KMS-11 (cell line): ENCODE data around the gene DNASE1L2.
A peak's percentile ranks its signal among the peaks of the same experiment; 100 is the strongest.

Experiments used
- H2AFZ ChIP-seq: fragments of 200-600 bp; sonication (generic); 2 replicates; pipeline ENCODE4 v1.6.1; 2016; ENCODE audit warnings: antibody characterized with exemption, mixed run types, low read depth
- H3K27ac ChIP-seq: fragments of 200-600 bp; sonication (generic); 2 replicates; pipeline ENCODE4 v1.6.1; 2016; ENCODE audit warnings: mild to moderate bottlenecking, mixed run types
- H3K27me3 ChIP-seq: fragments of 200-600 bp; sonication (generic); 2 replicates; pipeline ENCODE4 v1.6.1; 2017; ENCODE audit warnings: mild to moderate bottlenecking, low read depth, mixed run types, moderate library complexity; ENCODE audit not compliant: insufficient read depth
- H3K36me3 ChIP-seq: fragments of 200-600 bp; sonication (generic); 2 replicates; pipeline ENCODE4 v1.6.1; 2017; ENCODE audit warnings: mild to moderate bottlenecking, mixed run types; ENCODE audit not compliant: insufficient read depth
- H3K4me1 ChIP-seq: fragments of 200-600 bp; sonication (generic); 2 replicates; pipeline ENCODE4 v1.6.1; 2016; ENCODE audit warnings: mild to moderate bottlenecking, low read depth, mixed run types; ENCODE audit not compliant: poor library complexity, severe bottlenecking
- H3K4me2 ChIP-seq: fragments of 200-600 bp; sonication (generic); 2 replicates; pipeline ENCODE4 v1.7.0; 2016; ENCODE audit warnings: mild to moderate bottlenecking, mixed run types
- H3K4me3 ChIP-seq: fragments of 200-600 bp; sonication (generic); IDR thresholded peaks from 2 replicates; pipeline ENCODE4 v1.6.1; 2017; ENCODE audit warnings: low read depth, low read length, mixed read lengths; ENCODE audit not compliant: insufficient read depth
- H3K79me2 ChIP-seq: fragments of 200-600 bp; sonication (generic); 2 replicates; pipeline ENCODE4 v1.6.1; 2016; ENCODE audit warnings: low read depth, mixed run types; ENCODE audit not compliant: insufficient read depth
- H3K9ac ChIP-seq: fragments of 200-600 bp; sonication (generic); 2 replicates; pipeline ENCODE4 v1.6.1; 2016; ENCODE audit warnings: mild to moderate bottlenecking, mixed run types
- H4K20me1 ChIP-seq: fragments of 200-600 bp; sonication (generic); 2 replicates; pipeline ENCODE4 v1.6.1; 2016; ENCODE audit warnings: mild to moderate bottlenecking, mixed run types; ENCODE audit not compliant: insufficient read depth
- TF ChIP-seq, protein P1 (sequence below): fragments of 200-600 bp; sonication (generic); conservative IDR thresholded peaks from 2 replicates; pipeline ENCODE4 v1.6.1; 2017; ENCODE audit warnings: low read depth, mild to moderate bottlenecking, antibody characterized with exemption, low read length, moderate library complexity, mixed read lengths

Gene DNASE1L2

DNA sequence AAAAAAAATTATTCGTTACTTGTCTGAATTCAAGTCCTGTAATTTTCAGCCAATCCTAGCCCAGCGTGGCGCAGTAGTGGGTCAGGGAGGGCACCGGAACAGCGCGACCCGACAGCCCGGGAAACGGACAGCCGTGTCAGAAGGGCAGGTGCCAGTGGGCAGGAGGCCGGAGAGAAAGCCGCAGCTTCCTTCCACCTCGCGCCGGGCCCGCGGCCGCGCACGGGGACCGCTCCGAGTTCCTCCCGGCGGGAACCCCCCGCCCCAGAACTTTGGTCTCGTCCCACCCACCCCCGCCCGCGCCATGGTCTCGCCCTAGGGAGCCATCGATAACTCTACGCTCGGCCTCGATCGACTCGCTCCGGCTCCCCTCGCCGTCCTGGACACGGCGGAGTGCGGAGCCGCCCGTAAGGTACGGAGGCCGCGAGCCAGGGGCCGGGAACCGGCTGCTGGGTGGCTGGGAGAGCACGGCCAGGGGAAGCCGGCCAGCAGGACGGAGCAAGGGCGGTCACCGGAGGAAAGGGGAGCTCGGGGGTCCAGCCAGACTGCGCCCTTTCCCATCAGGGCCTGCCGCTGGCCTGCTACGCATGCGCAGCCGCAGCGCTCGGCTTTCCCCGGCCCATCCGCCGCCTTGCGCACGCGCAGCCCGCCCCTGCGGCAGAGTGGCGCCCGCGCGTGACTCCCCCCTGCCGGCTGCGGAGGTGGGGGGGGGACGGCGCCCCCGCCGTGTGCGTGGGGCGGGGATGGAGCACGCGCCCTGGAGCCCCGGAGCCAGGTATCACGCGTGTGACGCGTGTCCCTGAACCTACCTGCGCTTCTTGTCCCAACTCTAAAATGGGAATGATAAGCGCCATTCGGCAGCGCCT, 30.9 kb upstream of the DNASE1L2 start, which contains the start of gene MLST8:
TSS of gene MLST8 (plus strand) at position 351 of the 863 bp plus-strand sequence. CDS start 632 bp downstream, outside the sequence.
- peak within 1 kb of the TSS; percentile 87 for H3K9ac ChIP-seq
- peak within 1 kb of the TSS; percentile 98 for H3K4me2 ChIP-seq
- H3K36me3 ChIP-seq = no peaks in the 10 kb centered on the region
- TF ChIP-seq, protein P1, sequence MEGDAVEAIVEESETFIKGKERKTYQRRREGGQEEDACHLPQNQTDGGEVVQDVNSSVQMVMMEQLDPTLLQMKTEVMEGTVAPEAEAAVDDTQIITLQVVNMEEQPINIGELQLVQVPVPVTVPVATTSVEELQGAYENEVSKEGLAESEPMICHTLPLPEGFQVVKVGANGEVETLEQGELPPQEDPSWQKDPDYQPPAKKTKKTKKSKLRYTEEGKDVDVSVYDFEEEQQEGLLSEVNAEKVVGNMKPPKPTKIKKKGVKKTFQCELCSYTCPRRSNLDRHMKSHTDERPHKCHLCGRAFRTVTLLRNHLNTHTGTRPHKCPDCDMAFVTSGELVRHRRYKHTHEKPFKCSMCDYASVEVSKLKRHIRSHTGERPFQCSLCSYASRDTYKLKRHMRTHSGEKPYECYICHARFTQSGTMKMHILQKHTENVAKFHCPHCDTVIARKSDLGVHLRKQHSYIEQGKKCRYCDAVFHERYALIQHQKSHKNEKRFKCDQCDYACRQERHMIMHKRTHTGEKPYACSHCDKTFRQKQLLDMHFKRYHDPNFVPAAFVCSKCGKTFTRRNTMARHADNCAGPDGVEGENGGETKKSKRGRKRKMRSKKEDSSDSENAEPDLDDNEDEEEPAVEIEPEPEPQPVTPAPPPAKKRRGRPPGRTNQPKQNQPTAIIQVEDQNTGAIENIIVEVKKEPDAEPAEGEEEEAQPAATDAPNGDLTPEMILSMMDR = no peak
- H3K79me2 ChIP-seq = peaks cover 7% of the 10 kb centered on the region
- H3K4me3 ChIP-seq = no peak within 1 kb of the TSS
- peaks cover 14% of the 10 kb centered on the region; the same call in 1 of the 2 replicates for H3K27me3 ChIP-seq
- peak within 1 kb of the TSS; percentile 67 for H3K27ac ChIP-seq
- peaks cover 15% of the 10 kb centered on the region for H3K4me1 ChIP-seq
- H4K20me1 ChIP-seq = no peaks in the 10 kb centered on the region
- H2AFZ ChIP-seq = peak within 1 kb of the TSS; percentile 91

DNA sequence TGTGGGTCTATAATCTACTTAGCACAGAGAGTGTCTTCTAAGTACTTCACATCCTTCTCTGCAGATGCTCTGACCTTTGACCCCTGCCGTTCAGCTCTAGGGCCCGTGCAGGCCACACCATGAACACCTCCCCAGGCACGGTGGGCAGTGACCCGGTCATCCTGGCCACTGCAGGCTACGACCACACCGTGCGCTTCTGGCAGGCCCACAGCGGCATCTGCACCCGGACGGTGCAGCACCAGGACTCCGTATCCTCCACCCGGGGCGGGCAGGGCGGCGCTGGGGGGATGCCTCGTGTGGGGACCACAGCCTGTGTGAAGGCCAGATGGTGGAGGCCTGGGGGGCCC, 30.3 kb upstream of the DNASE1L2 start:
- TF ChIP-seq, protein P1 = no peak
- H3K4me1 ChIP-seq = peaks cover 15% of the 10 kb centered on the region
- peaks cover 7% of the 10 kb centered on the region for H3K79me2 ChIP-seq
- peak overlapping the region; percentile 91 for H2AFZ ChIP-seq
- H3K27me3 ChIP-seq = peaks cover 10% of the 10 kb centered on the region; the same call in 1 of the 2 replicates
- peak overlapping the region; percentile 87; the same call in 1 of the 2 replicates for H3K9ac ChIP-seq
- H3K4me2 ChIP-seq = peak overlapping the region; percentile 98
- H3K4me3 ChIP-seq = no peak overlapping the region
- no peaks in the 10 kb centered on the region for H4K20me1 ChIP-seq
- H3K36me3 ChIP-seq = no peaks in the 10 kb centered on the region
- peak overlapping the region; percentile 67 for H3K27ac ChIP-seq

DNA sequence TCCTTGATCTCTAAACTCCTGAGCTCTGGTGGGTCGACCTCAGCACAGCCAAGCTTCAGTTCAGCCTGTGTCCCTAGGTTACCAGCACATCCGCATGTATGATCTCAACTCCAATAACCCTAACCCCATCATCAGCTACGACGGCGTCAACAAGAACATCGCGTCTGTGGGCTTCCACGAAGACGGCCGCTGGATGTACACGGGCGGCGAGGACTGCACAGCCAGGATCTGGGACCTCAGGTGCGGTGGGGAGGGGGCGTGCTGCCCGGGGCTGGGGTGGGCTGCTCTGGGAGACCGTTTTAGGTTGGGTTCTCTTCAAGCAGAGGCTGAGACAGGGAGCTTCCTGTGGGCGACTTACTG, 29.8 kb upstream of the DNASE1L2 start:
- TF ChIP-seq, protein P1 = no peak
- no peaks in the 10 kb centered on the region for H3K36me3 ChIP-seq
- no peak overlapping the region for H2AFZ ChIP-seq
- H3K9ac ChIP-seq = peak overlapping the region; percentile 87; the same call in 1 of the 2 replicates
- H3K4me3 ChIP-seq = no peak overlapping the region
- H4K20me1 ChIP-seq = no peaks in the 10 kb centered on the region
- peak overlapping the region; percentile 98 for H3K4me2 ChIP-seq
- no peak overlapping the region for H3K27ac ChIP-seq
- H3K27me3 ChIP-seq = peaks cover 8% of the 10 kb centered on the region; the same call in 1 of the 2 replicates
- H3K4me1 ChIP-seq = peaks cover 15% of the 10 kb centered on the region
- peaks cover 7% of the 10 kb centered on the region for H3K79me2 ChIP-seq

DNA sequence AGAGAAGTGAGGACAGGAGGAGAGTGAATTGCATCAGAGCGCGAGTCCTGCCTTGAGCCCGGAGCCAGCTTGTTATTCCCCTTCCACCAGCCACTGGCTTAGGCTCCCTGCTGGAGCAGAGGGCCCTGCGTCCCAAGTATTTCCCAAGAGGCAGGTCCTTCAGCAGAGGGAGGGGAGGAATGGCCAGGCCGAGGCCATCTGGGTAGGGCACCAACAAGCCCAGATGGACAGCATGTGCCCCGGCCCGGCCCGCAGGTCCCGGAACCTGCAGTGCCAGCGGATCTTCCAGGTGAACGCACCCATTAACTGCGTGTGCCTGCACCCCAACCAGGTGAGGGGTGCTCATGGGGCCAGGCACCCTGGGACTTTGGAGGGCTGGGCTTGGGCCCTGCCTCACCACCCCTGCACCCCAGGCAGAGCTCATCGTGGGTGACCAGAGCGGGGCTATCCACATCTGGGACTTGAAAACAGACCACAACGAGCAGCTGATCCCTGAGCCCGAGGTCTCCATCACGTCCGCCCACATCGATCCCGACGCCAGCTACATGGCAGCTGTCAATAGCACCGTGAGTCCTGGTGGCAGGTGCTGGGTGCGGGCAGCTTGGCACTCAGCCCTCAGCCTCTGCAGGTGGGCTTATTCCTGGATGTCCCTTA, 29.3 kb upstream of the DNASE1L2 start:
- Histone ChIP-seq H3K27me3 (peaks cover 4% of the 10 kb centered on the region; the same call in 1 of the 2 replicates), H3K4me3 (no peak overlapping the region), H3K4me2 (peak overlapping the region; percentile 98), H3K9ac (no peak overlapping the region), H3K27ac (no peak overlapping the region), H3K36me3 (no peaks in the 10 kb centered on the region), H3K4me1 (peaks cover 15% of the 10 kb centered on the region), H4K20me1 (no peaks in the 10 kb centered on the region), H3K79me2 (peaks cover 7% of the 10 kb centered on the region), H2AFZ (no peak overlapping the region)
- TF ChIP-seq, protein P1 = no peak
